Inflammatory macrophage (primary cell): Measurements from ENCODE around the gene KRTAP5-4.
A peak's percentile ranks its signal among the peaks of the same experiment; 100 is the strongest.
"Not testable (repeated sequence)": the region's sequence is repeated elsewhere in the genome, so short reads cannot be mapped to it uniquely, and the experiment has no call there.

Experiments
- DNase-seq, 2 donors: peaks; one replicate each; pipeline ENCODE4 v3.0.0-alpha.2; 2020 to 2022

KRTAP5-4 gene

DNA sequence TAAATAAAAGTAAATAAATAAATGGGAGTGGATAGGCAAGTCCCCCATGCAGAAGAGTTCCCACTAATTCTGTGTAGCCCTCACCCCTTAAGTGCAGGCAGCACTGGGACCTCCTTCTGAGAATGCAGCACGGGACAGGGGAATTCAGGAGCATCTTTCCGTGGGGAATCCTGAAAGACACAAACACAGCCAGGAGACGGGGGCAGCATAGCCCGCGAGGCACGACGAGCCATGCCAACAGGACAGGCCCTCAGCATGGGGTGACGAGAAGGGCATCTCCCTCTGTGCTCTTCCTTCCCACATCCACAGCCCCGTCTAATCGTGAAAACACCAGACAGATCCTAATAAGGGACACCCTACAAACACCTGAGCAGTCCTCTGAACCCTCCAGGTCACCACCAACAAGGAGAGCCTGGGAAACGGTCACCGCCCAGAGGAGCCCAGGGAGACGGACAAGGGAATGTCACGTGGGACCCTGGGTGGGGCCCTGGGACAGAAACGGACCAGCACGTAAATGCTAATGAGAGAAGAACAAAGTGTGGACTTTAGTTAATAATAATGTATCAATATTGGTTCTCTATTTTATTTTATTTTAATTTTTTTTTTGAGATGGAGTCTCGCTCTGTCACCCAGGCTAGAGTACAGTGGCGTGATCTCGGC, 14.5 kb upstream of the KRTAP5-4 start:
- no peak for DNase-seq

DNA sequence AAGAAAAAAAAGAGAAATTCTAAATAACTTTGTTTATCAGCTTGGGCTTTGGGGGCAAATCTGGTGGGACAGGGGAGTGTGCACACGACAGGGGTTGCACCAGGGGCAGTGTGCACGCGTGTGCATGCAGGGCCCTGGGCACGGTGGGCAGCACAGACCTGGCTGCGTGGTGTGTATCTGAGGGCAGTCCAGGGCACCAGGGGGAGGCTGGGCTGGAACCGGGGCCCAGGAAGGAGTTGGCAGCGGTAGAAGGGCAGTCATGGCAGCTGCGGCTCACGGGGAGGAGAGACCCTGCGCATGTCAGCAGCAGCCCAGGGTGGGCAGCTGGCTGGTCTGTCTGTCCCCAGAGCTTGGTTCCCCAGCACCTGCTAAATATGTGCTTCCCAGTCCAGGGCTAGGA, 11.9 kb upstream of the KRTAP5-4 start:
- DNase-seq: no peak

DNA sequence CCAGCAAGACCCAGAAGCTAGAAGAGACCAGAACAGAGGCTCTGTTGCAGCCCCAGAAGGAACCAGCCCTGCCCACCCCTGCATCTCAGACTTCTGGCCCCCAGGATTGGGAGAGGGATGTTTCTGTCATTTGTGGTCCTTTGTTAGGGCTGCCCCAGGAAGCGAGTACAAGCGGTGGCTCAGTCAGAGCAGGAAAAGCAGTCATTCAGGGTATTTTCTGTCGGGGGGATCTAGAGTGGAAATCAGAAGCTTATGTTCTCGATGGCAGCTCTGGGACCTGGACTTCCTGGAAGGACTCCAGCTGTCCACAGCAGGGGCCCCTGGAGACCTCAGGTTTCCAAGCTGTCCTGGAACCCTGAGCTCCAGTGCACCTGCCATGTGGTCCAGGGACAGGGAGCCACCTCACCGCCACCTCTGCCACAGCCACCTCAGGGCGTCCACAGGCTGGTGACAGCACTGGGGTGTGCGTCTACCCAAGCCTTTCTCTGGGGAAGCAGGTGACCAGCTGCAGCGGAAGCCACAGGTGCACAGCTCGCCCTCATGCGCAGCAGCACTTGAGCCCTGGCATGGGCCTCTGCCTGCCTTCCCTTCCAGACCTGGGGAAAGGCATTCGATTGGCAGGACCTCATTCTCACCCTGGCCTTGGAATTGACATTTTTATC, 10.2 kb upstream of the KRTAP5-4 start:
- no peak for DNase-seq

DNA sequence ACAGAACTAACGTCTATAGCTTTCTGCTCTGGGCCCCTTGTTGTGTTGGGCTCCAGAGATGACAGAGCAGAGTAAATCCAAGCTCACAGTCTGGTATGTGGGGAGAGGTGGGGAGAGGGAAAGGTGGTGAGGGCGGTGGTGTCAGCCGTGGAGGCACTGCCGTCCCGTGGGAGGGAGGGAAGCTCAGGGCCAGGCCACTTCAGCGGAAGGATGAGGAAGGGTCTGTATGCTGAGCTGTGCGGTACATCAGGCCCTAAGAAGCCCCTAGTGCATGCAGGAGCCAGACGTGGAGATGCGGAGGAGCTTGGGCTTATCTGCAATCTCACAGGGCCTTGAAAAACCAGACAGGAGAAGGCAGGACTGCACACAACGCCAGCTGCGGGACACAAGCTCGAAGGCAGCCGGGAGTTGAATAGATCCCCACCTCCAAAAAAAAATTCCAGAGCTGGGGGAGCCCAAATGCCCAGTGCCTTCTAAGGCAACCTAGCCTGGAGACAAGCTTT, 9.2 kb upstream of the KRTAP5-4 start:
- DNase-seq: no peak

DNA sequence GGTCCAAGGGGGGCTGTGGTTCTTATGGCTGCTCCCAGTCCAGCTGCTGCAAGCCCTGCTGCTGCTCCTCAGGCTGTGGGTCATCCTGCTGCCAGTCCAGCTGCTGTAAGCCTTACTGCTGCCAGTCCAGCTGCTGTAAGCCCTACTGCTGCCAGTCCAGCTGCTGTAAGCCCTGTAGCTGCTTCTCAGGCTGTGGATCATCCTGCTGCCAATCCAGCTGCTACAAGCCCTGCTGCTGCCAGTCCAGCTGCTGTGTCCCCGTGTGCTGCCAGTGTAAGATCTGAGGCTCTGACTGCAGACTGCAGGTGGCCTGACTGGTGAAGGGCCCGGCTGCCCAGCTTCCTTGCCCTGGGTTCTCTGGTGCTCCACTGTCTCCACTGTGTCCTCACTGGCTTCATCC, 8.3 kb upstream of the KRTAP5-4 start:
- no peak for DNase-seq

DNA sequence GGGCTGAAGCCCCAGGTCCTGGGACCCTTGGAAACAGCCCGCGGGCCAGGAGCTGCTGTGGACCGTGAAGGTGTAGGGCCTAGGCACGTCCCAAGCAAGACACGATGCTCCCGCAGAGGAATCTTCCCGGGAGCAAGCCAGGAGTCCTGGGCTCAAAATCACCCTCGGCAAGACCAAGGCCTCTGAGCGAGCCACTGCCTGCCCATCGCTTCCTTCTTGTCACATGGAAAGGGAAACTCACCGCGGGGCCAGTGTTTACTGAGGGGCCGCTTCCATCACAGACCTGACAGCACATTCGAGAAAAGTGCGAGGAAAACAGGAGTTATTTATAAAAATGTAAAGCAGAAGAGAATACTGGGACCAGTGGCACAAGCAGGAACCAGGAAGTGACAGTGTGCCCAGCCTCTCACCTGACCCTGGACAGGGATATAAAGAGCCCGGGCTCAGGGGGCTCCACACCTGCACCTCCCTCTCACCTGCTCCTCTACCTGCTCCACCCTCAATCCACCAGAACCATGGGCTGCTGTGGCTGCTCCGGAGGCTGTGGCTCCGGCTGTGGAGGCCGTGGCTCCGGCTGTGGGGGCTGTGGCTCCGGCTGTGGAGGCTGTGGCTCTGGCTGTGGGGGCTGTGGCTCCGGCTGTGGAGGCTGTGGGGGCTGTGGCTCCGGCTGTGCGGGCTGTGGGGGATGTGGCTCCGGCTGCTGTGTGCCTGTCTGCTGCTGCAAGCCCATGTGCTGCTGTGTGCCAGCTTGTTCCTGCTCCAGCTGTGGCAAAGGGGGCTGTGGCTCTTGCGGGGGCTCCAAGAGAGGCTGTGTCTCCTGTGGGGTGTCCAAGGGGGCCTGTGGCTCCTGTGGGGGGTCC, 7.6 kb upstream of the KRTAP5-4 start, which contains the start of gene KRTAP5-5:
Gene KRTAP5-5 (plus strand): TSS at position 450 of the 860 bp plus-strand sequence. CDS start 66 bp downstream, at position 516.
- no peak for DNase-seq

DNA sequence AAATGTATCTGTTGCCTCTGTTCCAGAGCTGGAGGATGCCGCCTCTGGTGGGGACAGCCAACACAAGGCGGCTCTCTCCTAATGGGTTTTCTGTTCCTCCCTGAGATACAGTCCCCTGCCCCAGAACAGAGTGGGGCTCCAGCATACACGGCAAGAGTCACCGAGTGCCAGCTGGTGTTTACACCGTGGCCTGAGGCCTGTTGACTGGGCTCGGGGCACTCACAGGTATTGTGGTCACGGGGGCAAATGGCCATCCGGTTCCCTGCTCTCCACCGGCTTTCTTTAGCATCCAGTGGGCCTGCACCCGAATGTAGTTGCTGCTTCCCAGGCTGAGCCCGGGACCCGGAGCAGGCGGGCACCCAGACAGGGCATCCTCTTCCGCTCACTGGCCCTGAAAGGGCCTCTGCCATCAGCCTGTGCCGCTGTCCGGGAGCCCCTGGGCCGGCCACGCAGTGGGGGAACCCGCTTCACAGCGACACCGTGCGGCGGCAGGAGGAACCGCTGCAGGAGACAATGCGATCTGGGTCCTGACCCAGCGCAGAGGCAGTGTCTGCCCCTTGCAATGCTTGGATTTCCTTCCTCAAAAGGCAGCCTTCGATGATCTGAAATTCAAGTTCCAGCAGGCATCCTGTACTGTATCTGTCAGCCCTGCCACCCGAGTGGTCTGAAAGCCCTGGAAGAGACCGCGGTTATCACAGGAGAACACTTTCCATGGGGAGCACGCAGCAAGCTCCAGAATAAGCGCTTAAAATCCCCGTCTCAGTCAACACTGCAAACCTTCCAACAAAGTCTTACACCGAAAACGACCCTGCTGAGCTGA, 6.8 kb upstream of the KRTAP5-4 start:
- DNase-seq: peak; percentile 38 to 42

DNA sequence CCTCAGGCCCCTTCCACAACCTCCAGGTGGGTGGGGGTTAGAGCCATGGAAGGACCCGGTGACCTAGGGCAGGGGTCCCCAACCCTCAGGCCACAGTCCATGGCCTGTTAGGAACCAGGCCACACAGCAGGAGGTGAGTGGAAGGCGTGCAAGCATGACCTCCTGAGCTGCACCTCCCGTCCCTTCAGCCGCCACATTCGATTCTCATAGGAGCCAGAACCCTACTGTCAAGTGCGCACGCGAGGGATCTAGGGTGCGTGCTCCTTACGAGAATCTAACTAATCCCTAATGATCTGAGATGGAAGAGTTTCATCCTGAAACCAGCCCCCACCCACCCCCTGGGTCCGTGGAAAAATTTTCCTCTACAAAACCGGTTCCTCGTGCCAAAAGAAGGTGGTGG, 3.6 kb upstream of the KRTAP5-4 start:
- no peak for DNase-seq

DNA sequence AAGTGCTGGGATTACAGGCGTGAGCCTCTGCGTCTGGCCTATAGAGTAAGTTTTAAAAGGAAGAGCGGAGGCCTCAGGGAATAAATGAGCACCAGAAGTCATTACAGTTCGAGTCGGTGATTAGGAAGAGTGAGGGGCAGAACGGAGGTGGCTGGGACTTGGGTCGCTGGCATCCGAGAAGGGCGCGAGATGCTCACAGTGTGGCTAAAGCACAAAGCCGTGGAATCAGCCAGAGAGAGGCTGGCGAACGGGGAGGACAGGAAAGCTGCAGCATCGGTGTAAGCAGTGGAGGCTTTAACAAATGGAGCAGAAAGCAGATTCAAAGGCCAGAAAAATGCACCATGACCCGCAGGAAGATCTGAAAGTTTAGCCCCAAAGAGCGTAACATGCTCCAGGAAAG, 2.7 kb upstream of the KRTAP5-4 start:
- no peak for DNase-seq

DNA sequence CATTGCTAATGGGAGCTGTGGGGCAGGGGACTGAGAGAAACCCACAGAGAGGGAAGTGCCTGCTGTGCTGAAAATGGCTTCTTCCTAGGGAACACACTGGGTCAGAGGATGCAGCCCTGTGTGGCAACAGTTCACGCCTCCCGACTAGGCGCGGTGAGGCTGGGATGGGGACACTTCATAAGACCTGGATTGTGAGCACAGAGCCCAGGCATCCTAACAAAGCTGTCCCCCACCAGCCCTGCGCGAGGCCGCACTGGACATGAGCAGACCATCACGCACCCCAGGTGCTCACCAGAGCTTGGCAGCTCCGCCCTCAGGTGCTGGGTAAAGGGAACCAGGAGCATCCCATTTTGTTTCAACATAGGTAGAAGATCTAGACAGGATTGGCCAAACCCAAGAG, 1.8 kb upstream of the KRTAP5-4 start:
- DNase-seq: no peak

DNA sequence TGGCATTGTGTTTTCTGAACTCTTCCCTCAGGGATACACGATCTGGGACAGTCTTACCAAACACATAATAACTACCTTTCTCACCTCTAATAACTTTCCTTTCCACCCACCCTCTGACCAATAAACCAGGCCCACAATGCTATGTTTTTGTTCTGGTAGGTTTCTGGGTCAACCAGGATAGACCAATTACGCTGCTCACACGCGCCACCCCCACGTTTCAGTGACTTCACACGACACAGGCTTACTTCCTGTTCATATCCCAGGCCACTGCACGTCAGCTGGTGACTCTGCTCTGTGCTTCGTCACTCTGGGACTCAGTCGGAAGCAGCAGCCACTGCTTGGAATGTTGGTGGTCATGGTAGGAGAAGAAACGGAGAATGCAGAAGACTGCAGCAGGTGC, 2.5 kb downstream of the KRTAP5-4 start:
- peak in 1 of 2 donors; percentile 34 for DNase-seq

DNA sequence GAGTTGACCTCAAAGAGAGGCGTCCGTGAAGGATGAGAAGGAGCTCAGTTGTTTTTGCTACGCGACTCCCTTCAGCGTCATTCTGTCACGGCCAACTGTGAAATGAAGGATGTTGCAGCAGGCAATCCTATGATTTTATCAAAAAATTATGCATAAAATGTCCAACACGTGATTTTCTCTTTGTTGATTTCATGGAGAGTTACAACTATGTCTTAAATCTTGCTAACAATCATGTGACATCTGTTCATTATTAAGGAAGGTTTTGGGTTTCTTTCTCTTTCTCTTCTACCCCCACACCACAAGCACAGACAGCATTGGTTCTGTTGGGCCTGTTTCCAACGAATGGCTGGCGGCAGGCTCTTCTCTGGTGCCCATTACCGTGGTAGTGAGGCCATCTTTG, 3.7 kb downstream of the KRTAP5-4 start:
- no peak for DNase-seq

DNA sequence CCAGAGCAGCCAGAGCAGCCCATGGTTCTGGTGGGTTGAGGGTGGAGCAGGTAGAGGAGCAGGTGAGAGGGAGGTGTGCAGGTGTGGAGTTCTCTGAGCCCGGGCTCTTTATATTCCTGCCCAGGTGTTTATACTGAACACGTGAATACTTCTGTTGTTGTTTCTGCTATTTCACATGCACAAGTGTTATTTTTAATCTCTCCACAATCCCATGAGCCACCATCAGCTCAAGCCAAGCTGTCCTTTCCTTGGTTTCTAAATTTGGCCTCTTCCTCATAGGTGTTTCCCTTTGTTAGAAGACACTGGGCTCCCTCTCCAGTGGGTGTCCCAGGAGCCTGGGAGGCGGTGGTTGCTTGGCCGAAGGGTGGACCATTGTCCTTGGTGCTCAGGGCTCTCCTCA, 13.6 kb downstream of the KRTAP5-4 start, which contains the start of gene KRTAP5-3:
Gene KRTAP5-3 (minus strand): TSS at position 101 of the 400 bp plus-strand sequence. CDS start 78 bp downstream, at position 23.
- DNase-seq: no peak

DNA sequence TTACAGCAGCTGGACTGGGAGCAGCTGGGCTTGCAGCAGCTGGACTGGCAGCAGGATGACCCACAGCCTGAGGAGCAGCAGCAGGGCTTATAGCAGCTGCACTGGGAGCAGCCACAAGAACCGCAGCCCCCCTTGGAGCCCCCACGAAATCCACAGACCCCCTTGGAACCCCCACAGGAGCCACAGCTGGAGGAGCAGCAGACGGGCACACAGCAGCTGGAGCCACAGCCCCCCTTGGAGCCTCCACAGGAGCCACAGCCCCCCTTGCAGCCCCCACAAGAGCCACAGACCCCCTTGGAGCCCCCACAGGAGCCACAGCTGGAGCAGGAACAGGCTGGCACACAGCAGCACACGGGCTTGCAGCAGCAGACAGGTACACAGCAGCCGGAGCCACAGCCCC, 14.0 kb downstream of the KRTAP5-4 start:
- DNase-seq: not testable (repeated sequence)

DNA sequence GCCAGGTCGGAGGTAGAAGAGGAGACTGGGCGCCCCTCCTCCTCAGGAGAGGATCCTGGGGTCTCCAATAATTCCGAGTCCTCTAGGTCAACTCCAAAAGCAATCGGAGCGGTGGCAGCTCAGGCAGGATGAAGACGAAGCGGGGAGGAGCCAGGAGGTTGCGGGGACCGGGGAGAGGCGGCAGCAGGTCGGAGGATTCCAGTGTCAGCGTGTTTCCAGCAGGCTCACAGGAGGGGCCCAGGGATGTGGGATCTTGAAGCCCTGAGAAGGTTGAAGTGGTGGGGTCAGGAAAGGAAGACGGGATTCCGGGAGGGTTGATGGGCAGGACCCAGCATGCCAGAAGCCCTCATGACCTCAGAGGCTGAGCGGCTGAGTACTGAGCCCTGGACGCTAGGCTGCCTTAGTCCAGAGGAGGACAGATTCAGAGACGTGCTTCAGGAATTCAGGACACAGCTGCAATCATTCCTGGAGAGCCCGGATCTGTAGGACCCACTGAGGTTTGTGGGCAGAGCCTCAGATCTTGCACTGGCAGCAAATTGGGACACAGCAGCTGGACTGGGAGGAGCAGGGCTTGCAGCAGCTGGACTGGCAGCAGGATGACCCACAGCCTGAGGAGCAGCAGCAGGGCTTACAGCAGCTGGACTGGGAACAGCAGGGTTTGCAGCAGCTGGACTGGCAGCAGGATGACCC, 14.6 kb downstream of the KRTAP5-4 start:
- DNase-seq: not testable (repeated sequence)

DNA sequence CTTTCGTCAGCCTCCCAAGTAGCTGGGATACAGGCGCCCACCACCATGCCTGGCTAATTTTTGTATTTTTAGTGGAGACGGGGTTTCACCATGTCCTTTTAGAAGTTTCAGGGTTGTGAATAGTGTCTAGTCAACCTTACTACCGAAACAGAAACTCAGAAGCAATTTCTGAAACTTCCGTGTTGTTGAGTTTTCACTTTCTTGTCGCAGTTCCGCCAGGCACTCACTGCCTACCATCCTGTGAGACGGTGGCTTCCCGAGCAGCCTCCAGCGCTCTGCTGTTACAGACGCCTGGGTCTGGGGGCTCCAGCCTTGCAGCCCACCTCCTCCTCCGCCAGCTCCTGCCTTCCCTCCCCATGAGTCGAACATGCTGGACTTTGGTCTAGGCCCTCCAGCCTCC, 16.0 kb downstream of the KRTAP5-4 start:
- DNase-seq: not testable (repeated sequence)

DNA sequence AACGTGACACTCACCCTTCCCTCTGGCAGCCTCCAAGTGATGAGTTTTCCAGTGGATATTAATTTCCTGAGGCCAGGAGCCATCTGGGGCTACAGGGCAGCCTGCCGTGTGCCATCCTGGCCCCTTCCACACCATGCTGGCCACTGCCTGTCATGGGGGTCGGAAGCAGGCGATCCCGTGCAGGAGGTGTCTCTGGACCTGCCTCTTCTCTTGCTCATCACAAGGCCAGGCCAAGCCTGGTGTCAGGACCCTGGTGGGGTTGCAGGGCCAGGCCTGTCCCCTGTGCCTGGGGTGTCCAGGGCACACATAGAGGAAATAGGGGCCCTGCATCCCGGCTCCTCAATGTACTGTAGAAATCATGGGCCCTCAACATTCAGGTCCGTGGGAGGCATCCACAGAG, 17.2 kb downstream of the KRTAP5-4 start:
- no peak for DNase-seq

DNA sequence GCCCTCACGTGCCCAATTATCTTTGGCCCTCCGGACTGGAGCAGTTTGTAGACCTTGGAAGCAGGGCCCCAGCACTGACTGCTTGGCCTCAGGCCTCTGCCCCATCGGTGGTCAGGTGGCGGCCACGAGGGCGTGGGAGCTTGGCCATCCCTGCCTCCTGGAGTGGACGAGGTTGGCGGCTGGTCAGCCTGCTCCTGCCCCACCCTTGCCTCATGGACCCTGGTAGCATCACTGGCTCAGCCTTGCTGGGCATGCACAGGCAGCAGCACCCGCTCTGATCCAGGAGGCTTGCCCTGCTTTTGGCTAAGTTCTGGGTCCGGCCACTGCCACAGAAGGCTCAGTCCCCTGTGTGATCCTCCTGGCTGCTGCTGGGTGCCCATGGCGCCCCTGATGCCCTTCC, 17.8 kb downstream of the KRTAP5-4 start:
- DNase-seq: no peak

DNA sequence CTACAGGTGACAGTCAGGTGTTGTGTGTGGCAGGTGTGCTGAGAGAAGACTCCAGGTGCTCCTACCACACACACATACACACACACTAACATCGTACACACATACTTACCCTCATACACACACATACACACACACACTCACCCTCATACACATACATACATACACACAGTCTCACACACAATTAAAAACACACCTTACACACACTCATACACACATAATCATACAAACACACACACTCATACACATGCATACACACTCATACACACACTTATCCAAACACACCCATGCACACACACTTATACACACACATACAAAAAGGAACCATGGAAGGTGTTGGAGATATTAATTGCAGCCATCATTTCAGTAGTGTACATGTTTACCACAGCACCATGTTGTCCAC, 18.3 kb downstream of the KRTAP5-4 start:
- DNase-seq: no peak

DNA sequence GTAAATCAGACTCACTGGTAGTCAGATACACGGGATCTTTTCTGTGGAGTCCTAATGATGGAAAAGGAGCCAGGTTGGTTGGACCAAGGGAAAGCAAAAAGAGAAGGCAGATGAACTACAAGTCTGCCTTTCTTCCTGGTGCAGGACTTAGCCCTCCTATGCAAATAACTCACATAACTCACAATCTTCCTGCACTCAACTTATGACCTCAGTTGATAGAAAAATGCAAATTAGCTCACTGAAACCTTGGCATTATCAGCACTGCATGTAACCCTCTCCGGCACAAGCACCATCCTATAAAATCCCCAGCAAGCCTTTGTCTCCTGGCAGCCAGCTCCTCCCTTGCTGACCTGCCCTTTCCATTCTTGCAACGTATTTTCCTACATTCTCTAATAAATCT, 20.3 kb downstream of the KRTAP5-4 start:
- DNase-seq: not testable (repeated sequence)

DNA sequence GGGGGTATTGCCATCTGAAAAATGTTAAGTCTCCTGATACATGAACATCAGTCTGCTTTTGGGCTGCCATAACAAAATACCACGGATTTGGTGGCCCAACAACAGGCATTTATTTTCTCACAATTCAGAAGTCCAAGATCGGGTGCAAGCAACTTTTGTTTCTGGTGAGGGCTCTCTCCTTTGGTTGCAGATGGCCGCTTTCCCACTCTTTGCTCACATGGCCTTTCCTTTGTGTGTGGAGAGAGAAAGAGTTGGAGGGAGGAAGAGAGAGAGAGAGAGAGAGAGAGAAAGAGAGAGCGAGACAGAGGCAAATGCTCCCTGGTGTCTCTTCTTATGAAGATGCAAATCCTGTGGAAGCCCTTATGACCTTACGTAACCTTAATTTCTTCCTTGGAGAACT, 21.3 kb downstream of the KRTAP5-4 start:
- DNase-seq: no peak

DNA sequence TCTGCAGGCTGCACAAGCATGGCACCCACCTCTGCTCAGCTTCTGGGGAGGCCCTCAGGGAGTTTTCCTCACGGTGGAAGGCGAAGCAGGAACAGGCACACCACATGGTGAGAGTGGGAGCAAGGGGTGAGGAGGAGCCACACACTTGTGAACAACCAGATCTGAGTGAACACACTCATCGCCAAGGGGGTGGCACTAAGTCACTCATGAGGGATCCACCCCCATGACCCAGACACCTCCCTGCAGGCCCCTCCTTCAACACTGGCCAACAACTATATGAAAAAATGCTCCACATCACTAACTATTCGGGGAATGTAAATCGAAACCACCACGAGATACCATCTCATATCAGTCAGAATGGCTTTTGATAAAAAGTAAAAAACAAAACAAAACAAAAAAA, 23.1 kb downstream of the KRTAP5-4 start:
- no peak for DNase-seq
